Measurements from ENCODE around the gene TNS3. TPM values are rescaled to one million over a fixed set of nuclear protein-coding genes. Genes with fewer than 3 reads are reported as not detected.
A peak's percentile ranks its signal among the peaks of the same experiment; 100 is the strongest.

Gene TNS3
- total and polyA plus RNA-seq, 2 of the 13 experiments (the other 11 are each of a cell fraction or from before 2014, with no cell fraction given) = 52.9 to 55.7 TPM

DNA sequence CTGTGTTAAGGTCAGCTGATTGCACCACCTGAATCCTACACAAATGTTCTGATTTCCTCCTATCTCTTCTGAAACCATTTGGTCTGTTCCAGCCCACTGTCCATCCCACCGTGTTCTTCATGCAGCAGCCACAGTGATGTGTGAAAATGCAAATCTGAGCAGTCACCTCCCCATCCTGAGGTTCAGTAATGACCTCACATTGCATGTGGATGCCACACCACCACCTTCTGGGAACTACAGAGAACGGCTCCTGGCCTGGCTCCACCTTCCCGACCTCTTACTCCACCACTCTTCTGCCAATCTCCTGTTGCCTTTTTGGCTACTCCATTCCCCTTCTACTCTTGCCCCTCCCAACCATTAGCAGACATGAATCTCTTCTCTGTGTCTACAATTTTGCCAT, 244.4 kb downstream of the TNS3 start:
- no peaks in the 10 kb centered on the region for H3K27me3 ChIP-seq (ENCODE audit: control insufficient read depth in 1 of 2, insufficient read depth in 2 of 2, low read length in 2 of 2)
- H3K36me3 ChIP-seq (replicated peaks in 1 of 2; ENCODE audit: control insufficient read depth in 1 of 2, insufficient read depth in 2 of 2, low read length in 2 of 2) = peaks cover 28 to 71% of the 10 kb centered on the region in 2 experiments
- no peak overlapping the region for H3K9ac ChIP-seq (ENCODE audit: insufficient read depth, low read depth, low read length)
- CTCF ChIA-PET (ENCODE audit: low intra/inter-chr PET ratio, low total read pairs) = no interaction called here
- ATAC-seq (0 out of 3 replicates have a peak, but pooled peaks have one; percentile 31), FAIRE-seq (no peak), DNase-seq (ENCODE audit: low spot score) (no peak)
- WGBS (ENCODE audit: low lambda C conversion rate) = 92% methylated on average over 3 of the region's 3 CpGs
- peaks cover 7% of the 10 kb centered on the region for H4K20me1 ChIP-seq (ENCODE audit: insufficient read depth, low read length)
- no peak overlapping the region for H3K4me2 ChIP-seq (ENCODE audit: low read depth, low read length)
- H2AFZ ChIP-seq (ENCODE audit: low read length) = no peak overlapping the region
- no peak overlapping the region for H3K27ac ChIP-seq (ENCODE audit: extremely low read length, insufficient read depth, low read length)
- intact Hi-C loops (cut with micrococcal nuclease; ENCODE audit: unreplicated experiment) = loop anchor here (5.0 kb wide), 1 partner anchor 70 kb away; no protein-coding TSS in a partner anchor
- no peaks in the 10 kb centered on the region for H3K79me2 ChIP-seq (ENCODE audit: insufficient read depth, low read length)
- H3K4me1 ChIP-seq (ENCODE audit: insufficient read depth, low read length) = no peaks in the 10 kb centered on the region
- BruUV-seq (replicated peaks) = no TSS peak
- TF ChIP-seq SIN3A (IDR thresholded peaks at IDR 0.05; ENCODE audit: borderline replicate concordance, low read depth, low read length) (no peak), ZXDC (CRISPR knock-in tag; IDR thresholded peaks at IDR 0.05) (no peak), ZNF296 (CRISPR knock-in tag; conservative IDR thresholded peaks at IDR 0.05) (no peak), RBM22 (optimal IDR thresholded peaks at IDR 0.05; ENCODE audit: low read length) (peak; percentile 76), MTF2 (CRISPR knock-in tag; IDR thresholded peaks at IDR 0.05; ENCODE audit: borderline replicate concordance) (no peak)
- TF ChIP-seq, protein P1, sequence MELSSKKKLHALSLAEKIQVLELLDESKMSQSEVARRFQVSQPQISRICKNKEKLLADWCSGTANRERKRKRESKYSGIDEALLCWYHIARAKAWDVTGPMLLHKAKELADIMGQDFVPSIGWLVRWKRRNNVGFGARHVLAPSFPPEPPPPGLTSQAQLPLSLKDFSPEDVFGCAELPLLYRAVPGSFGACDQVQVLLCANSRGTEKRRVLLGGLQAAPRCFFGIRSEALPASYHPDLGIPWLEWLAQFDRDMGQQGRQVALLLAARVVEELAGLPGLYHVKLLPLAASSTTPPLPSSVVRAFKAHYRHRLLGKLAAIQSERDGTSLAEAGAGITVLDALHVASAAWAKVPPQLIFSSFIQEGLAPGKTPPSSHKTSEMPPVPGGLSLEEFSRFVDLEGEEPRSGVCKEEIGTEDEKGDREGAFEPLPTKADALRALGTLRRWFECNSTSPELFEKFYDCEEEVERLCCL (CRISPR knock-in tag; IDR thresholded peaks at IDR 0.05; ENCODE audit: borderline replicate concordance) = no peak
- H3K4me3 ChIP-seq (replicated peaks in 1 of 3; ENCODE audit: insufficient read depth in 1 of 3, low read depth in 2 of 3, low read length in 3 of 3) = no peak overlapping the region
- POLR2A ChIA-PET = no interaction called here
- in situ Hi-C loops (cut with HindIII; ENCODE audit: extremely low pct_ligation_motif_present, low pct_unique_long_range_greater_than_20kb) = no loop called here
- no peaks in the 10 kb centered on the region for H3K9me3 ChIP-seq (ENCODE audit: low read length)

Data from HepG2 (cell line).